GM04503 (cell line): ENCODE data around the gene PAX2.

ENCODE experiments used
- DNase-seq: peaks from one replicate; pipeline ENCODE4 v3.0.0-alpha.2; 2012; ENCODE audit warnings: low read depth

PAX2 gene

DNA sequence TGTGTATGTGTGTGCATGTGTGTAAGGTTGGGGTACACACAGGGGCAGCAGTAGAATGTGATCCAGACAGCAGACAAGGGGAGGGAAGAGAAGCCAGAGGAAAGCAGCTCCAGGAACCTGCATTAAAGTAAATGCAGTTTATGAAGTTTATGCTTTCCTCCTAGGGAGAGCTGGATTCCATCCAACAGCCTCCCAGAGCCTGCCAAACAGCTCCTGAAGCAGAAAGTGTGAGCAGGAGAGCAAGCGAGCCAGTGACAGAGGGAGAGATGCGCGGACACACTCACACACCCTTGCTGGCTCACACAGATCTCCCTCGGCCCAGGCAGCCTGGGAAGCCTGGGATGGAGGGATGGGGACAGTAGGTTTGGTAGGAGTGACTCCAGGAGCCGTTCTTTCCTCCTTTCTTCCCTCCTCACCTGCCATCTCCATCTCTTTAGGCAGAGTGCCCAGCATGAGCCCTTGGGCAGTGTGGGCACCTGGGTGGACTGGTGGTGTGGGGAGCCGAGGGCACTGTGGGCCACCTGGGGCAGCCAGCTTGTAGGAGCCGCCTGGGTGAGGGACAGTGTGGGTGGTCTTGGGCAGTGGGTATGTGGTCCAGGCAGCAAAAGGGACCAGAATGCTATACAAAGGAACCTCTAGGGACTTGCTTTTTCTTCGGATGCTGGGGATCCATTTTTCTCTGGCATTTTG lies 46.1 kb downstream of the PAX2 start:
- DNase-seq: no peak

DNA sequence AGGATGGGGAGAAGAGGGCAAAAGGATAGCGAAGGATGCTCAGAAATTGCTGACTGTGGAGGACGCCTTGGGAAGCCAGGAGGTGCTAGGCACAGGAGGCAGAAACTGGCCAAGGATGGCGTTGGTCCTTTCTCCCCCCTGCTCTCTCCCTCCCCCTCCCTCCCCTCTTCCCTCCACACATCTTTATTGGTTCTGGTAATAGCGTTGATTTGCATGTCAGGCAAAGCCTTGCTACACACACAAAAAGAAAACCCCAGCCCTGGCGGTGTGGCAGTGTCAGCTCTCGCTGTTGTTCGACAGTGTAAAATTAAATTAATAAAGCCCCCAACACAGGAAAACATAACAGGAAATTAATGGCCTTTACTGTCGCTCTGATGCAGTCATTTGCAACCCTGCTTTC lies 47.2 kb downstream of the PAX2 start:
- no peak for DNase-seq

- DNase-seq: no peak
Observed at GRCh38 chr10:100793055-100793454, 47.7 kb downstream of the PAX2 start.

DNA sequence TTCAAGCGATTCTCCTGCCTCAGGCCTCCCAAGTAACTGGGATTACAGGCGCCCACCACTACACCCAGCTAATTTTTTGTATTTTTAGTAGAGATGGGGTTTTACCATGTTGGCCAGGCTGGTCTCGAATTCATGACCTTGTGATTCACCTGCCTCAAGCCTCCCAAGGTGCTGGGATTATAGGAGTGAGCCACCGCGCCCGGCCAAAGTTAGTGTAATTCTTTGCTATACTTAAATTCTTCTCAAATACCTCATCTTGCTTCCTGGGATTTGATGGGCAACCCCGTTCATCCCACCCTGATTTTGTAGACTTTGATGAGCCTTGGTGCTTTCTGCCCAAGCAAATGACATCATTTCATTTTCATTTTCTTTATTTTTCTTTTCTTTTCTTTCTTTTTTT lies 54.5 kb downstream of the PAX2 start:
- no peak for DNase-seq

GRCh38 chr10:100800931-100801330 lies 55.5 kb downstream of the PAX2 start:
- no peak for DNase-seq

DNA sequence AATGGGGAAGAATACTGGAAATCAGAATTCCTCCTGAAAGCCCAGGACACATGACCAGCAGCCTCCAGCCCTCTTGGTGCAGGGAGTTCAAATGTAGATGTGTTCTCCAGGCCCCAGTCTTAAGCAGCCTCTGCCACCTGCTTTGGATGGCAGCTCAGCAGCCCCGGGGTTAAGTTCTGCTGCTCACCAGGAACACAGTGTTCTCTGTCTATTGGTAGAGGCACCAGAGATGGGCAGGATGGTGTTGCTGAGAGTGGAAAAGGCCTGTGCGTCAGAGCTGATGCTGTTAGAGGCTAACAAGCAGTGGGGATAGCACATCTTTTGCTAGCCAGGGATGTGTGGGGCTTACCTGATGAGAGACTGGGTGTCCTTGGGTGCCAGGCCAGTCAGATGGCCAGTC lies 56.8 kb downstream of the PAX2 start:
- DNase-seq: no peak

DNA sequence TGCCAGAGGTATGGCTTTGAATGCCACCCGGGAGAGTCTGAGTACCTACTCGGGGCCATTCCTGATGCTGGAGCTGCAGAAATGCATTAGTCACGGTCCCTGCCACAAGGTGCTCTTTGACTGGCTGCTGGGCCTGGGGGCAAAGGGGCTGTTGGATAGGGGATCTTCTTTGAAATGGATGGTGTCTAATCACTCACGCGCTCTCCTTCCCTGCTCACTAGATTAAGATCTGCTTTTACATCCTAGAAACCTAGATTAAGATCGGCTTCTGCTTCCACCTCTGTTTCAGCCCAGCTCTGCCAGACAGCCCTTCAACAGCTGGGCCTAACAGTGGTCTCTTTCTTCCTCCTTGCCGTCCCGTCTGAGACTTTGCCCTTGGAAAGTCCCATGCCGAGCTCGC lies 57.2 kb downstream of the PAX2 start:
- DNase-seq: no peak

GRCh38 chr10:100803492-100803891 lies 58.1 kb downstream of the PAX2 start:
- DNase-seq: no peak

GRCh38 chr10:100803908-100804307 lies 58.5 kb downstream of the PAX2 start:
- no peak for DNase-seq

DNA sequence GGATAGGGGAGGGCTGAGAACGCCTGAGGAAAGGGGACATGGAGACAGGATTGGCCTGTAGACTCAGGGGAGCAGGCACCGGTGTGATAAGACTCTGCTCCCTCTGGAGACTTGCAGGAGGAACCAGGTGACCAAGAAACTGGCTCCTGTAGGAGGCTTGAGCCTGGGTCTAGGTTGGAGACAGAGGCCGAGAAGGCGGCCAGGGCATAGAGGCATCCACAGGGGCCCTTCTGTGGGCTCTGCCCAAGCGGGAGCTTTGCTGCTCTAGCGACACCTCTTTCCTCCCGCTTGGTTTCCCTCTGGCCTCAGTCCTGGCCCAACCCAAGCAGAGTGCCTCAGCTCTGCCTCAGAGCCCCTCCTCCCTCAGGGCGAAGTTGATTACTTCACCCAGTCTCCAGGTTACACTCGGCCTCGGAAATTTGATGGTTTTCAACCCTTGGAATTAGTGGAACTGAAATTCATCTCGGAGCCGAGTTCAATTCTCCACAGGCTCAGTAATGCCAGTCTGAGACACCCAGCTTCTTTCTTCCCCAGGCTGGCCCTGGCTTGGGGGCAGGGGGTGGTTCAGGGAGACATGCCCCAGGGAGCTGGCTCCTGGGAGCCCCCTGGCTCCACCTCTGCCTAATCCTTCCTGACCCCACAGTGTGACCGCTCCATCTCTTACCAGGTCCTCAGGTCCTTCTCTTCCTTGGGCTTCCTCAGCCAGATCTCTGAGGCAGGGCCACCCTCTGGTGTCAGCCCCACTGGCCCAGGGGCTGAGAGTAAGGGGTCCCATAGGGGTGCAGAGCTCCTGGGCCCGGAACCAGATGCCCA lies 60.4 kb downstream of the PAX2 start:
- DNase-seq: no peak

DNA sequence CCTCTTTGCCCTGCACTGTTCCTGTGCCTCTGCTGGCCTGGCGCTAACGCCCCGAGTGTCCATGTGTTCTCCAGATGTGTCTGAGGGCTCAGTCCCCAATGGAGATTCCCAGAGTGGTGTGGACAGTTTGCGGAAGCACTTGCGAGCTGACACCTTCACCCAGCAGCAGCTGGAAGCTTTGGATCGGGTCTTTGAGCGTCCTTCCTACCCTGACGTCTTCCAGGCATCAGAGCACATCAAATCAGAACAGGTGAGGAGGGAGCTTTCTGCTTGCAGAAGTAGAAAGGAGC lies 60.9 kb downstream of the PAX2 start:
- DNase-seq: no peak

GRCh38 chr10:100807241-100807951 lies 62.0 kb downstream of the PAX2 start:
- DNase-seq: no peak

GRCh38 chr10:100808876-100809275 lies 63.5 kb downstream of the PAX2 start:
- no peak for DNase-seq

DNA sequence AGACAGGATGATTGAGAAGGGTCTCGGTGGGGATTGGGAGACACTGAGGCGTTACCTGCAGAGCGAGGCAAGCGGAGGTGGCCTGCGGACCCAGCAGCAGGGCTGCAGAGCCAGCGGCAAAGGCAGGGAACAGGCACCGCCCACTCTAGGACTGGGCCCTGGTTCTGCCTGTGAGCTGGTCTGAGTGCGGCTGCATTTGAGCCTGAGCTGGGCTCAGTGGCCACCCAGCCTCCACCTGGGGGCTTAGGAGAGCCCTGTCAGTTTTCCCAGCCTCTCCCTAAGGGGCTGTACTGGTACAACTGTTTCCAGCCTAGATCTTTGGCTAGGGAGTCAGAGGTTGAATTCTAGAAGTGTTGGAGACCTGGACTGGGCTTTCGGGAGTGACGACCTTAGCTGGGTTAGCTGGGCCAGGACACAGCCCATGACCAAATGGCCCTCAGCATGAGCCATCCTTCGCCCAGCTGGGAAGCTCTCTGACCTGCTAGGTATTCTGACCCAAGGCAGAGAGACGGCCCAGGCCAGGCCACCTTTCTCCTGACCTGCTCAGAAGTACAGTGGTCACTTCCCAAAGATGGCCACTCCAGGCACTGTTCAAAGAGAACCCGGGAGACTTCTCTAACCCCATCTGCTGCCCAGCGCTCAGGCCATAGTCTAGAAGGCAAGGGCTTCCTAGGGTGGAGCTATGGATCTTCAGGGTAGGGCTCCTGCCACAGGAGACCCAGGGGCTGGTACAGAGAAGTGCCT lies 64.9 kb downstream of the PAX2 start:
- no peak for DNase-seq

- DNase-seq: no peak
Observed at GRCh38 chr10:100810835-100811116, 65.4 kb downstream of the PAX2 start.

GRCh38 chr10:100811261-100811660 lies 65.9 kb downstream of the PAX2 start:
- DNase-seq: no peak

- DNase-seq: no peak
Observed at GRCh38 chr10:100811752-100812750, 66.7 kb downstream of the PAX2 start.

- no peak for DNase-seq
Observed at GRCh38 chr10:100812978-100813377, 67.6 kb downstream of the PAX2 start.

GRCh38 chr10:100814751-100815474 lies 69.5 kb downstream of the PAX2 start:
- no peak for DNase-seq

GRCh38 chr10:100816671-100817070 lies 71.3 kb downstream of the PAX2 start:
- DNase-seq: no peak
